Measurements from ENCODE around the gene ATOH8. TPM values are rescaled to one million over a fixed set of nuclear protein-coding genes. Genes with fewer than 3 reads are reported as not detected.

Gene ATOH8
- total RNA-seq, 2 experiments from 2014 or later = not detected

GRCh38 chr2:85800586-85800985, 46.8 kb downstream of the ATOH8 start:
- Histone ChIP-seq H3K9me3 (ENCODE audit: control insufficient read depth in 1 of 2, insufficient read depth in 1 of 2, low read length in 2 of 2) (no peaks in the 10 kb centered on the region), H3K4me1 (ENCODE audit: insufficient read depth, low read length) (peaks cover 9% of the 10 kb centered on the region), H3K27ac (ENCODE audit: low read depth in 1 of 2, low read length in 2 of 2) (no peak overlapping the region), H3K27me3 (ENCODE audit: control insufficient read depth in 1 of 2, insufficient read depth in 2 of 2, low read length in 2 of 2) (peaks cover 0 to 5% of the 10 kb centered on the region in 2 experiments), H3K36me3 (ENCODE audit: insufficient read depth, low read length) (no peaks in the 10 kb centered on the region), H3K4me3 (ENCODE audit: low read length) (no peak overlapping the region)
- H3K4me3 Mint-ChIP-seq = no peak overlapping the region
- no peaks in the 10 kb centered on the region for H3K9me3 Mint-ChIP-seq
- no peak for DNase-seq
- ChIA-PET POLR2A (no interaction called here), CTCF (interaction anchor here (0.8 kb wide), 1 partner anchor 72 kb away, joined by 3 read pairs; no protein-coding TSS in a partner anchor)
- H3K36me3 Mint-ChIP-seq (ENCODE audit: low read depth) = no peaks in the 10 kb centered on the region
- no peak overlapping the region for H3K27ac Mint-ChIP-seq
- peaks cover 21% of the 10 kb centered on the region for H3K27me3 Mint-ChIP-seq
- no peak for ATAC-seq (ENCODE audit: poor library complexity)
- H3K4me1 Mint-ChIP-seq (ENCODE audit: low read depth) = peaks cover 14% of the 10 kb centered on the region
- intact Hi-C loops (cut with DNase I, micrococcal nuclease) = no loop called here
- TF ChIP-seq CTCF (IDR thresholded peaks at IDR 0.05) = no peak

- Mint-ChIP-seq H3K27ac (no peak overlapping the region), H3K9me3 (no peaks in the 10 kb centered on the region), H3K27me3 (peaks cover 21% of the 10 kb centered on the region), H3K4me1 (ENCODE audit: low read depth) (peaks cover 14% of the 10 kb centered on the region), H3K4me3 (no peak overlapping the region), H3K36me3 (ENCODE audit: low read depth) (no peaks in the 10 kb centered on the region)
- ChIA-PET POLR2A (no interaction called here), CTCF (no interaction called here)
- peaks cover 0 to 5% of the 10 kb centered on the region in 2 experiments for H3K27me3 ChIP-seq (ENCODE audit: control insufficient read depth in 1 of 2, insufficient read depth in 2 of 2, low read length in 2 of 2)
- H3K4me3 ChIP-seq (ENCODE audit: low read length) = no peak overlapping the region
- no peaks in the 10 kb centered on the region for H3K36me3 ChIP-seq (ENCODE audit: insufficient read depth, low read length)
- ATAC-seq (ENCODE audit: poor library complexity) (no peak), DNase-seq (peak in 1 of 14 experiments; percentile 17)
- intact Hi-C loops (cut with DNase I, micrococcal nuclease) = no loop called here
- peaks cover 9% of the 10 kb centered on the region for H3K4me1 ChIP-seq (ENCODE audit: insufficient read depth, low read length)
- no peaks in the 10 kb centered on the region for H3K9me3 ChIP-seq (ENCODE audit: control insufficient read depth in 1 of 2, insufficient read depth in 1 of 2, low read length in 2 of 2)
- no peak for TF ChIP-seq CTCF (IDR thresholded peaks at IDR 0.05)
- H3K27ac ChIP-seq (ENCODE audit: low read depth in 1 of 2, low read length in 2 of 2) = no peak overlapping the region
These were observed 48.1 kb downstream of the ATOH8 start for GRCh38 chr2:85801871-85802270.

- Histone ChIP-seq H3K4me1 (ENCODE audit: insufficient read depth, low read length) (peaks cover 9% of the 10 kb centered on the region), H3K27me3 (ENCODE audit: control insufficient read depth in 1 of 2, insufficient read depth in 2 of 2, low read length in 2 of 2) (peaks cover 0 to 5% of the 10 kb centered on the region in 2 experiments), H3K27ac (ENCODE audit: low read depth in 1 of 2, low read length in 2 of 2) (no peak overlapping the region), H3K9me3 (ENCODE audit: control insufficient read depth in 1 of 2, insufficient read depth in 1 of 2, low read length in 2 of 2) (no peaks in the 10 kb centered on the region), H3K36me3 (ENCODE audit: insufficient read depth, low read length) (no peaks in the 10 kb centered on the region), H3K4me3 (ENCODE audit: low read length) (no peak overlapping the region)
- ChIA-PET CTCF (interaction anchor here (0.6 to 1.4 kb wide), 2 partner anchors 12 to 45 kb away, joined by 3 read pairs; no protein-coding TSS in a partner anchor), POLR2A (no interaction called here)
- Mint-ChIP-seq H3K4me3 (no peak overlapping the region), H3K27me3 (peaks cover 16% of the 10 kb centered on the region), H3K9me3 (no peaks in the 10 kb centered on the region), H3K36me3 (ENCODE audit: low read depth) (no peaks in the 10 kb centered on the region), H3K27ac (no peak overlapping the region), H3K4me1 (ENCODE audit: low read depth) (peaks cover 14% of the 10 kb centered on the region)
- ATAC-seq (ENCODE audit: poor library complexity) (no peak), DNase-seq (peak in 1 of 14 experiments; percentile 12)
- TF ChIP-seq CTCF (IDR thresholded peaks at IDR 0.05) = no peak
- intact Hi-C loops (cut with DNase I, micrococcal nuclease) = no loop called here
These were observed 48.7 kb downstream of the ATOH8 start for GRCh38 chr2:85802354-85803103.
